ENCODE data around the gene VIT. TPM values are rescaled to one million over a fixed set of nuclear protein-coding genes. Genes with fewer than 3 reads are reported as not detected.

VIT gene
- not detected in 2 replicates for total RNA-seq

GRCh38 chr2:36696533-36696932, at the start of gene VIT:
TSS of gene VIT (plus strand) at chr2:36696707. CDS start at chr2:36716371, 19,664 bp downstream.

Other genes with a start within 250 kb of the VIT start
- 117 and 121 TPM in 2 replicates for gene FEZ2, start 98.5 kb upstream of the VIT start, total RNA-seq